GM12878 (cell line): Measurements from ENCODE around the gene KAZN. TPM values are rescaled to one million over a fixed set of nuclear protein-coding genes. Genes with fewer than 3 reads are reported as not detected.

ENCODE experiments used
- ATAC-seq: fragments of 200-7000 bp; cut with Tn5 transposase; 3 replicates; pipeline ENCODE4 v1.9.1; 2020; ENCODE audit warnings: mild to moderate bottlenecking, moderate library complexity
- BruUV-seq: library from RNA; stranded (reverse); fragments of 400-500 nt; replicated peaks from 2 replicates; lab custom pipeline; 2021; lab: Mats Ljungman, UMichigan
- CTCF ChIA-PET: fragments of 300-600 bp; sonication (Branson Sonifier 250); formaldehyde crosslinking; extraction: SDS; loops from one replicate; lab custom pipeline; 2021; ENCODE audit warnings: inconsistent platforms; lab: Yijun Ruan, JAX
- POLR2A ChIA-PET: fragments of 350-600 bp; formaldehyde crosslinking; extraction: SDS; loops from one replicate; lab custom pipeline; 2021; ENCODE audit warnings: inconsistent platforms; lab: Charles Lee
- RAD21 ChIA-PET: fragments of 300-600 bp; sonication (Branson Sonifier 250); formaldehyde crosslinking; loops from one replicate; lab custom pipeline; 2023; ENCODE audit warnings: antibody characterized with exemption; ENCODE audit not compliant: unreplicated experiment; lab: Charles Lee
- SMC1A ChIA-PET: fragments of 300-600 bp; sonication (Branson Sonifier 250); formaldehyde crosslinking; loops from one replicate; lab custom pipeline; 2023; ENCODE audit not compliant: unreplicated experiment, uncharacterized antibody; lab: Charles Lee
- DNase-seq: peaks from one replicate; pipeline ENCODE4 v3.0.0-alpha.2; 2011; ENCODE audit warnings: low read depth, low spot score
- FAIRE-seq: peaks from 3 replicates; lab custom pipeline; 2011; peaks lifted over from hg19 to GRCh38; lab: Jason Lieb, UNC
- H2AFZ ChIP-seq: 2 replicates; pipeline ENCODE4 v1.6.0; 2011; ENCODE audit warnings: low read depth, low read length, control low read depth; ENCODE audit not compliant: control insufficient read depth
- H3K27ac ChIP-seq: 2 replicates; pipeline ENCODE4 v1.5.1; 2011; ENCODE audit warnings: control low read depth; ENCODE audit not compliant: control insufficient read depth, insufficient read depth
- H3K27me3 ChIP-seq, 2 experiments: replicated peaks in 1 of 2; 2 replicates each; pipeline versions ENCODE4 v1.6.0 to v1.6.1; 2011; ENCODE audit warnings: low read length in 1 of 2; ENCODE audit not compliant: control insufficient read depth in 2 of 2, insufficient read depth in 2 of 2
- H3K36me3 ChIP-seq, 2 experiments: 2 replicates each; pipeline ENCODE4 v1.5.1; 2011; ENCODE audit warnings: low read length in 1 of 2; ENCODE audit not compliant: control insufficient read depth in 2 of 2, insufficient read depth in 2 of 2
- H3K4me1 ChIP-seq: 2 replicates; pipeline ENCODE4 v1.6.1; 2011; ENCODE audit warnings: mild to moderate bottlenecking, low read length, moderate library complexity, mixed read lengths; ENCODE audit not compliant: control insufficient read depth, insufficient read depth
- H3K4me2 ChIP-seq: 2 replicates; pipeline ENCODE4 v1.6.0; 2011; ENCODE audit warnings: control low read depth; ENCODE audit not compliant: control insufficient read depth, insufficient read depth
- H3K4me3 ChIP-seq: fragments of 200-600 bp; sonication (generic); 2 replicates; pipeline ENCODE4 v1.5.1; 2016
- H3K79me2 ChIP-seq: 2 replicates; pipeline ENCODE4 v1.6.0; 2011; ENCODE audit warnings: low read length; ENCODE audit not compliant: control insufficient read depth, insufficient read depth
- H3K9ac ChIP-seq: 2 replicates; pipeline ENCODE4 v1.8.0; 2011; ENCODE audit warnings: low read length, control low read depth, mixed read lengths; ENCODE audit not compliant: control insufficient read depth, insufficient read depth
- H3K9me3 ChIP-seq: replicated peaks from 3 replicates; pipeline ENCODE4 v1.5.1; 2011; ENCODE audit warnings: mild to moderate bottlenecking, low read length; ENCODE audit not compliant: control insufficient read depth, insufficient read depth
- H4K20me1 ChIP-seq: 2 replicates; pipeline ENCODE4 v1.6.0; 2011; ENCODE audit not compliant: control insufficient read depth, insufficient read depth
- HDAC2 ChIP-seq: fragments of 200-600 bp; sonication (generic); IDR thresholded peaks from 2 replicates; pipeline ENCODE4 v1.6.1; 2017
- NR2C1 ChIP-seq: fragments of 450-650 bp; IDR thresholded peaks from 2 replicates; pipeline ENCODE4 v1.6.1; 2017; ENCODE audit warnings: antibody characterized with exemption, mild to moderate bottlenecking, moderate library complexity
- NR2F1 ChIP-seq: fragments of 450-650 bp; conservative IDR thresholded peaks from 2 replicates; pipeline ENCODE4 v1.6.1; 2017; ENCODE audit warnings: mild to moderate bottlenecking
- RAD51 ChIP-seq: fragments of 450-650 bp; IDR thresholded peaks from 2 replicates; pipeline ENCODE4 v1.6.1; 2016; ENCODE audit warnings: moderate library complexity, mild to moderate bottlenecking, inconsistent platforms
- SIN3A ChIP-seq: IDR thresholded peaks from 2 replicates; pipeline ENCODE4 v1.6.1; 2012; ENCODE audit warnings: low read depth, low read length, improper control_type of control experiment
- WGBS: methylation state at CpG from one replicate; pipeline ENCODE4 v1.1.6; 2016; ENCODE audit warnings: low lambda C conversion rate; ENCODE audit not compliant: insufficient replicate concordance, insufficient coverage; ENCODE audit errors: missing lambda C conversion rate; 5-methylcytosine and 5-hydroxymethylcytosine counted together
- in situ Hi-C: fragments of 300-500 bp; cut with MboI; formaldehyde crosslinking; loops from 9 replicates; pipeline ENCODE4 v1.14.3; 2018; ENCODE audit warnings: mixed read lengths
- intact Hi-C: fragments of 100-400 bp; cut with micrococcal nuclease; formaldehyde crosslinking; loops from one replicate; pipeline ENCODE4 v1.14.2; 2022; ENCODE audit not compliant: unreplicated experiment
- polyA plus RNA-seq, 11 experiments: library from polyadenylated mRNA; depleted of rRNA in 4 of 11; unstranded in 6 of 11; stranded (reverse) in 5 of 11; fragments of >200 nt; fragmentation: Nextera tagmentation in 4 of 11; fragmentation: Illumina TruSeq in 1 of 11; extraction: Ambion mirVana in 4 of 11; extraction: Trizol in 1 of 11; gene quantifications; 1 replicate in 1 of 11; 2 replicates in 10 of 11; pipeline versions ENCODE4 v1.2.1 to v1.2.3, GENCODE V29; 2011 to 2016; ENCODE audit warnings: inconsistent platforms in 2 of 11, missing spikeins in 2 of 11, low read depth in 1 of 11
- total RNA-seq, 4 experiments: library from RNA; depleted of rRNA in 3 of 4; stranded (reverse); fragments of >200 nt in 3 of 4; fragmentation: Illumina TruSeq in 1 of 4; extraction: Trizol in 1 of 4; gene quantifications; 2 replicates each; pipeline versions ENCODE4 v1.2.1 to v1.2.3, GENCODE V29; 2013 to 2021
- TF ChIP-seq, protein P1 (sequence below): fragments of 450-650 bp; formaldehyde crosslinking; IDR thresholded peaks from 2 replicates; pipeline ENCODE4 v1.5.0; 2022; ENCODE audit warnings: mild to moderate bottlenecking, missing genetic modification characterization

The KAZN gene
- total and polyA plus RNA-seq, 10 of the 15 experiments (the other 5 are each of a cell fraction or from before 2014, with no cell fraction given), result 0.72 to 4.0 (median 1.2) TPM

DNA sequence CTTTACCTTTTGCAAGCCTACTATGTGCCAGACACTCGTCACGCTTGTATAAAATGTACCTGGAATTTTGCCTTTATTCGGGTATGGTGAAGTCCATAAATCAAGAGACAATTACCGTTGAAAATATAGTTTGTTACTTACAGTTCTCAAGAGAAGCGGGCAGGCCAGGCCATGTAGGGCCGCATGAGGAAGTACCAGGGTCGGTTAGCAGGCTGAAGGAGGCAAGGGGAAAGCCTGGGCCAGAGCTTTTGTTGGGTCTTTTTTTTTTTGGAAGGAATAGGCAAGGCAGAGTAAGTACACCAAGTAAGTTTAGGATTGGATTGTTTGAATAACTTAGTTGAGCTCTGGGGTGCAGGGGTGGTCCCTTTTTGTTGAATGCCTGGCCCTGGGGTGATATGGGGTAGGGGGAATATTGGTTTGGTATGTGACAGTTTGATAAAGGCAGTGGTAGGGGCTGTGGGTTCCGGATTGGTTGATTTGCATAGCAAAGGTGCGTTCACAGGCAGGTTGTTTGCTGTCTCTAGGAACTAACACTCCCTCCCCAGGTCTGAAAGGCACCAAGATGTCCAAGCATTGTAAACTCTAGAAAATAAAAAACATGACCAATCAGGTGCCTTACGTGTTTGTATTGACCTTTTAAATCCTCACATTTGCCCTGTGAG, 80.7 kb downstream of the KAZN start (continued):
- TF ChIP-seq NR2C1, result no peak
- no peak for TF ChIP-seq NR2F1

DNA sequence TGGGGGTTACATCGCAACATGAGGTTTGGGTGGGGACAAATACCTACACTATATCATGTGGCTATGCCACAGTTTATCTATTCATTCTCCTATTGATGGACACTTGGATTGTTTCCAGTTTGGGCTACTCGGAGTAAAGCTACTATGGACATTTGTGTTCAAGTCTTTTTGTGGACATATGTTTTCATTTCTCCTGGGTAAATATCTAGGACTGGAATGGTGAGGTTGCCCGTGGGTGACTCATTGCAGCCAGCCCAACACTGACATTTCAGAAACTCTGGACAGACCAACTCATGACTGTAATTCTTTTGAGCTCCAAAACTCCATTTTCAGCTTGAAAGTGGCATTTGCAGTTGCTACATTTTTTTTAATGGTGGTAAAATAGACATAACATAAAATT, 82.7 kb downstream of the KAZN start:
- H3K27ac ChIP-seq, result no peak overlapping the region
- intact Hi-C loops (no loop called here), in situ Hi-C loops (no loop called here)
- no peaks in the 10 kb centered on the region; a peak in 1 of 4 replicates for H3K27me3 ChIP-seq
- RAD21 ChIA-PET, result interaction anchor here (1.0 kb wide), 1 partner anchor 9 kb away, joined by 3 read pairs; no protein-coding TSS in a partner anchor
- WGBS, result 47% methylated on average over 3 of the region's 3 CpGs
- H3K4me1 ChIP-seq, result no peaks in the 10 kb centered on the region
- no peak overlapping the region for H2AFZ ChIP-seq
- CTCF ChIA-PET, result no interaction called here
- FAIRE-seq (no peak), DNase-seq (no peak), ATAC-seq (no peak)
- no peaks in the 10 kb centered on the region for H3K79me2 ChIP-seq
- no peak overlapping the region for H3K4me2 ChIP-seq
- no peak for TF ChIP-seq RAD51
- TF ChIP-seq, protein P1, sequence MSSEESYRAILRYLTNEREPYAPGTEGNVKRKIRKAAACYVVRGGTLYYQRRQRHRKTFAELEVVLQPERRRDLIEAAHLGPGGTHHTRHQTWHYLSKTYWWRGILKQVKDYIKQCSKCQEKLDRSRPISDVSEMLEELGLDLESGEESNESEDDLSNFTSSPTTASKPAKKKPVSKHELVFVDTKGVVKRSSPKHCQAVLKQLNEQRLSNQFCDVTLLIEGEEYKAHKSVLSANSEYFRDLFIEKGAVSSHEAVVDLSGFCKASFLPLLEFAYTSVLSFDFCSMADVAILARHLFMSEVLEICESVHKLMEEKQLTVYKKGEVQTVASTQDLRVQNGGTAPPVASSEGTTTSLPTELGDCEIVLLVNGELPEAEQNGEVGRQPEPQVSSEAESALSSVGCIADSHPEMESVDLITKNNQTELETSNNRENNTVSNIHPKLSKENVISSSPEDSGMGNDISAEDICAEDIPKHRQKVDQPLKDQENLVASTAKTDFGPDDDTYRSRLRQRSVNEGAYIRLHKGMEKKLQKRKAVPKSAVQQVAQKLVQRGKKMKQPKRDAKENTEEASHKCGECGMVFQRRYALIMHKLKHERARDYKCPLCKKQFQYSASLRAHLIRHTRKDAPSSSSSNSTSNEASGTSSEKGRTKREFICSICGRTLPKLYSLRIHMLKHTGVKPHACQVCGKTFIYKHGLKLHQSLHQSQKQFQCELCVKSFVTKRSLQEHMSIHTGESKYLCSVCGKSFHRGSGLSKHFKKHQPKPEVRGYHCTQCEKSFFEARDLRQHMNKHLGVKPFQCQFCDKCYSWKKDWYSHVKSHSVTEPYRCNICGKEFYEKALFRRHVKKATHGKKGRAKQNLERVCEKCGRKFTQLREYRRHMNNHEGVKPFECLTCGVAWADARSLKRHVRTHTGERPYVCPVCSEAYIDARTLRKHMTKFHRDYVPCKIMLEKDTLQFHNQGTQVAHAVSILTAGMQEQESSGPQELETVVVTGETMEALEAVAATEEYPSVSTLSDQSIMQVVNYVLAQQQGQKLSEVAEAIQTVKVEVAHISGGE (CRISPR knock-in tag), result no peak
- no peak for TF ChIP-seq SIN3A
- no peak for TF ChIP-seq HDAC2
- no peak overlapping the region for H3K9ac ChIP-seq
- H3K9me3 ChIP-seq, result peaks cover 2% of the 10 kb centered on the region; the same call in 1 of the 3 replicates
- SMC1A ChIA-PET, result interaction anchor here (1.4 kb wide), 1 partner anchor 9 kb away, joined by 5 read pairs; no protein-coding TSS in a partner anchor
- no peaks in the 10 kb centered on the region for H3K36me3 ChIP-seq
- POLR2A ChIA-PET, result no interaction called here
- H4K20me1 ChIP-seq, result no peaks in the 10 kb centered on the region
- no peak overlapping the region for H3K4me3 ChIP-seq
- BruUV-seq, result no TSS peak
